MM.1S (cell line): Measurements from ENCODE around the gene VAMP2.

ENCODE experiments used
- CTCF ChIP-seq: fragments of 300-600 bp; sonication (generic); IDR thresholded peaks from 2 replicates; pipeline ENCODE4 v1.5.1; 2016; ENCODE audit warnings: antibody characterized with exemption, low read length, mixed read lengths
- EZH2 ChIP-seq: fragments of 300-600 bp; sonication (generic); optimal IDR thresholded peaks from 2 replicates; pipeline ENCODE3; 2017; ENCODE audit warnings: low read depth, mild to moderate bottlenecking, antibody characterized with exemption, low read length, mixed read lengths
- EZH2phosphoT487 ChIP-seq: fragments of 300-600 bp; sonication (generic); IDR thresholded peaks from 2 replicates; pipeline ENCODE4 v1.6.1; 2018; ENCODE audit warnings: antibody characterized with exemption, low read length

- TF ChIP-seq EZH2 (no peak), CTCF (no peak), EZH2phosphoT487 (no peak)
Measured at GRCh38 chr17:8190506-8190905, 27.8 kb upstream of the VAMP2 start.
